GM23338 (cell line): ENCODE measurements around the gene ICAM2.

Experiments used
- ETS1 ChIP-seq: IDR thresholded peaks from 2 replicates; pipeline ENCODE4 v1.6.1; 2016; ENCODE audit warnings: antibody characterized with exemption
- EZH2 ChIP-seq: fragments of 200-600 bp; sonication (generic); IDR thresholded peaks from one replicate; pipeline ENCODE4 v1.8.0; 2017; ENCODE audit warnings: antibody characterized with exemption, mild to moderate bottlenecking, low read depth; ENCODE audit not compliant: unreplicated experiment
- EZH2phosphoT487 ChIP-seq: fragments of 200-600 bp; sonication (generic); IDR thresholded peaks from one replicate; pipeline ENCODE4 v1.8.1; 2018; ENCODE audit warnings: antibody characterized with exemption; ENCODE audit not compliant: unreplicated experiment
- POLR2AphosphoS5 ChIP-seq: IDR thresholded peaks from 2 replicates; pipeline ENCODE4 v1.6.1; 2016; ENCODE audit warnings: antibody characterized with exemption, low read depth
- REST ChIP-seq: IDR thresholded peaks from one replicate; pipeline ENCODE4 v1.6.1; 2018; ENCODE audit warnings: antibody characterized with exemption; ENCODE audit not compliant: unreplicated experiment
- TF ChIP-seq, protein P1 (sequence below), 2 experiments: fragments of 200-600 bp in 1 of 2; sonication (generic) in 1 of 2; conservative IDR thresholded peaks; 2 replicates each; pipeline versions ENCODE4 v1.5.1 to v1.6.1; 2016 to 2017; ENCODE audit warnings: antibody characterized with exemption in 2 of 2, low read depth in 2 of 2, mild to moderate bottlenecking in 2 of 2, moderate library complexity in 1 of 2

DNA sequence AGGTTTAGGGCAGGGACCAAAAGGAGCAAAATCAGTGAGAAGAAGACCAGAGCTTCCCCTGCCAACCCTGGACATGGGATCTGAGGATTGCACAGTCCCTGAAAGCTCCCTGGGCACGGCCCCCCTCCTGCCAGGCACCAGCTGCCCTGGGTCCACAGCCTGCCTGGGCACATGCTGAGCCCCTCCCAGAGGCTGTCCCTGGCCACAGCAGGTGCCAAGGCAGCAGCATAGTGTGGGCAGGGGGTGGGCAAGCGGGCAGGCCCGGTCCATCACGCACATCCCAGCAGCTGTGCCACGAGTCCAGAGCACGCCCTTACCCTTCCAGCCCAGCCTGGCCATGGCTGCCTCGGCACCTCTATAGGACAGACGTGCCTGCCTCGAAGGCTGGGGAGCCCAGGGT lies 60.4 kb downstream of the ICAM2 start:
- TF ChIP-seq, protein P1, sequence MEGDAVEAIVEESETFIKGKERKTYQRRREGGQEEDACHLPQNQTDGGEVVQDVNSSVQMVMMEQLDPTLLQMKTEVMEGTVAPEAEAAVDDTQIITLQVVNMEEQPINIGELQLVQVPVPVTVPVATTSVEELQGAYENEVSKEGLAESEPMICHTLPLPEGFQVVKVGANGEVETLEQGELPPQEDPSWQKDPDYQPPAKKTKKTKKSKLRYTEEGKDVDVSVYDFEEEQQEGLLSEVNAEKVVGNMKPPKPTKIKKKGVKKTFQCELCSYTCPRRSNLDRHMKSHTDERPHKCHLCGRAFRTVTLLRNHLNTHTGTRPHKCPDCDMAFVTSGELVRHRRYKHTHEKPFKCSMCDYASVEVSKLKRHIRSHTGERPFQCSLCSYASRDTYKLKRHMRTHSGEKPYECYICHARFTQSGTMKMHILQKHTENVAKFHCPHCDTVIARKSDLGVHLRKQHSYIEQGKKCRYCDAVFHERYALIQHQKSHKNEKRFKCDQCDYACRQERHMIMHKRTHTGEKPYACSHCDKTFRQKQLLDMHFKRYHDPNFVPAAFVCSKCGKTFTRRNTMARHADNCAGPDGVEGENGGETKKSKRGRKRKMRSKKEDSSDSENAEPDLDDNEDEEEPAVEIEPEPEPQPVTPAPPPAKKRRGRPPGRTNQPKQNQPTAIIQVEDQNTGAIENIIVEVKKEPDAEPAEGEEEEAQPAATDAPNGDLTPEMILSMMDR (conservative IDR thresholded peaks at IDR 0.05; ENCODE audit: low read depth in 2 of 2) = no peak
- no peak for TF ChIP-seq REST
- no peak for TF ChIP-seq POLR2AphosphoS5
- no peak for TF ChIP-seq ETS1
- TF ChIP-seq EZH2 = no peak
- TF ChIP-seq EZH2phosphoT487 = no peak
